Psoas muscle (tissue), 8 donors: ENCODE results near the gene SALL3. TPM values are rescaled to one million over a fixed set of nuclear protein-coding genes. Genes with fewer than 3 reads are reported as not detected.

Experiments used
- ATAC-seq, 4 donors: fragments of 200-7000 bp; cut with Tn5 transposase; one replicate each; pipeline ENCODE4 v1.9.1; 2020; ENCODE audit warnings: moderate library complexity in 3 of 4, mild to moderate bottlenecking in 2 of 4
- DNase-seq, 2 donors: peaks; one replicate each; pipeline ENCODE4 v3.0.0-alpha.2; 2020
- H3K27ac ChIP-seq: fragments of 200-600 bp; one replicate; pipeline ENCODE4 v1.8.0; 2022
- H3K27me3 ChIP-seq, 3 donors: fragments of 200-600 bp in 1 of 3; one replicate each; pipeline versions ENCODE4 v1.6.1 to v1.8.0; 2013 to 2022; ENCODE audit warnings: low read length in 2 of 3, mild to moderate bottlenecking in 2 of 3, moderate library complexity in 1 of 3; ENCODE audit not compliant: insufficient read depth in 3 of 3
- H3K36me3 ChIP-seq, 2 donors: fragments of 200-600 bp in 1 of 2; one replicate each; pipeline versions ENCODE4 v1.6.1 to v1.8.0; 2013 to 2022; ENCODE audit warnings: low read depth in 1 of 2, mild to moderate bottlenecking in 1 of 2, moderate library complexity in 1 of 2; ENCODE audit not compliant: insufficient read depth in 1 of 2
- H3K4me1 ChIP-seq: fragments of 200-600 bp; one replicate; pipeline ENCODE4 v1.8.0; 2022
- H3K4me3 ChIP-seq: fragments of 200-600 bp; one replicate; pipeline ENCODE4 v1.8.0; 2022; ENCODE audit warnings: mild to moderate bottlenecking
- H3K9me3 ChIP-seq: fragments of 200-600 bp; one replicate; pipeline ENCODE4 v1.8.0; 2022
- WGBS, 3 donors: extraction: QIAGEN DNeasy Blood & Tissue Kit; methylation state at CpG; one replicate each; pipeline versions ENCODE4 v1.1.6 to v1.1.7; 2013; 5-methylcytosine and 5-hydroxymethylcytosine counted together
- intact Hi-C, 2 donors: fragments of 100-400 bp; cut with DNase I; formaldehyde crosslinking; loops; one replicate each; pipeline versions ENCODE4 v1.11.0 to v1.14.2; 2022
- polyA plus RNA-seq, 3 donors: library from polyadenylated mRNA; stranded (reverse); fragments of 200-250 nt; gene quantifications; one replicate each; pipeline ENCODE4 v1.2.3, GENCODE V29; 2013
- total RNA-seq, 4 donors: library from RNA; stranded (reverse); fragmentation: NEBNext Ultra II Directional in 2 of 4; extraction: Animal tissue kit (Norgen Biotek cat#: 25700) in 2 of 4; gene quantifications; one replicate each; pipeline versions ENCODE4 v1.2.1 to v1.2.4, GENCODE V29; 2021 to 2023
- TF ChIP-seq, protein P1 (sequence below): fragments of 200-600 bp; IDR thresholded peaks from one replicate; pipeline ENCODE4 v1.8.0; 2022; ENCODE audit warnings: antibody characterized with exemption
- donor health status: healthy with polysubstance abuse.
- donor health status: DM: no; HTN: no; CAD: no; lungs with moderate emphysema.
- donor health status: Bipolar disorder and iron deficiency.
- donor health status: healthy.
- donor health status: DM: yes; HTN: yes; CAD: no.
- donor health status: DM: no; HTN: no; CAD: no.
- donor health status: DM: no; HTN: no; CAD: no.
- donor health status: DM: yes; HTN: yes; CAD: no.

Gene SALL3
- total and polyA plus RNA-seq, 7 donors: 0.01 to 0.32 TPM; not detected in 5

GRCh38 chr18:79018911-79019310 is 39.3 kb downstream of the SALL3 start:
- Histone ChIP-seq H3K4me1 (no peaks in the 10 kb centered on the region), H3K27me3 (peaks cover 0 to 26% (median 4%) of the 10 kb centered on the region in 3 donors), H3K9me3 (peaks cover 4% of the 10 kb centered on the region), H3K27ac (no peak overlapping the region), H3K4me3 (no peak overlapping the region), H3K36me3 (no peaks in the 10 kb centered on the region)
- intact Hi-C loops: no loop called here
- DNase-seq (no peak), ATAC-seq (no peak)
- 82 to 87% (median 84%) methylated on average over 8 to 12 of the region's 12 CpGs for WGBS, 3 donors
- TF ChIP-seq, protein P1, sequence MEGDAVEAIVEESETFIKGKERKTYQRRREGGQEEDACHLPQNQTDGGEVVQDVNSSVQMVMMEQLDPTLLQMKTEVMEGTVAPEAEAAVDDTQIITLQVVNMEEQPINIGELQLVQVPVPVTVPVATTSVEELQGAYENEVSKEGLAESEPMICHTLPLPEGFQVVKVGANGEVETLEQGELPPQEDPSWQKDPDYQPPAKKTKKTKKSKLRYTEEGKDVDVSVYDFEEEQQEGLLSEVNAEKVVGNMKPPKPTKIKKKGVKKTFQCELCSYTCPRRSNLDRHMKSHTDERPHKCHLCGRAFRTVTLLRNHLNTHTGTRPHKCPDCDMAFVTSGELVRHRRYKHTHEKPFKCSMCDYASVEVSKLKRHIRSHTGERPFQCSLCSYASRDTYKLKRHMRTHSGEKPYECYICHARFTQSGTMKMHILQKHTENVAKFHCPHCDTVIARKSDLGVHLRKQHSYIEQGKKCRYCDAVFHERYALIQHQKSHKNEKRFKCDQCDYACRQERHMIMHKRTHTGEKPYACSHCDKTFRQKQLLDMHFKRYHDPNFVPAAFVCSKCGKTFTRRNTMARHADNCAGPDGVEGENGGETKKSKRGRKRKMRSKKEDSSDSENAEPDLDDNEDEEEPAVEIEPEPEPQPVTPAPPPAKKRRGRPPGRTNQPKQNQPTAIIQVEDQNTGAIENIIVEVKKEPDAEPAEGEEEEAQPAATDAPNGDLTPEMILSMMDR: no peak

DNA sequence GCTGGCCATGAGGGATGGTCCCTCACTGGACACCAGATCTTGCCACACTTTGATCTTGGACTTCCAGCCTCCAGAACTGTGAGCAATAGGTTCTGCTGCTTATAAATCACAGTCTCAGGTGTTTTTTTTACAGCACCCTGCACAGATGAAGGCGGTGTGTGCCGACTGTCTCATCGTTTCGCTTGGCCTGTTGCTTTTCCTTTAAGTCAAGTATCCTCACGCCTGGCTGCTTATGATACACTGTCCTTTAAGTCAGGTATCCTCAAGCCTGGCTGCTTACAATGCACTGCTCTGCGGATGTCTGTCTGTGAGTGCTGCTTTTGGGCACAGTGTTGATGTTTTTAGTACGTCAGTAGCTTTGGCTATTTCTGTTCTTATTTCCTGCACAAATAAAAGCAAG is 40.3 kb downstream of the SALL3 start:
- Histone ChIP-seq H3K27me3 (peaks cover 0 to 25% (median 4%) of the 10 kb centered on the region in 3 donors), H3K36me3 (no peaks in the 10 kb centered on the region), H3K9me3 (peaks cover 4% of the 10 kb centered on the region), H3K27ac (no peak overlapping the region), H3K4me3 (no peak overlapping the region), H3K4me1 (no peaks in the 10 kb centered on the region)
- 68 to 76% (median 73%) methylated on average over 7 of the region's 7 CpGs for WGBS, 3 donors
- TF ChIP-seq, protein P1: no peak
- DNase-seq (no peak), ATAC-seq (no peak)
- intact Hi-C loops: no loop called here

DNA sequence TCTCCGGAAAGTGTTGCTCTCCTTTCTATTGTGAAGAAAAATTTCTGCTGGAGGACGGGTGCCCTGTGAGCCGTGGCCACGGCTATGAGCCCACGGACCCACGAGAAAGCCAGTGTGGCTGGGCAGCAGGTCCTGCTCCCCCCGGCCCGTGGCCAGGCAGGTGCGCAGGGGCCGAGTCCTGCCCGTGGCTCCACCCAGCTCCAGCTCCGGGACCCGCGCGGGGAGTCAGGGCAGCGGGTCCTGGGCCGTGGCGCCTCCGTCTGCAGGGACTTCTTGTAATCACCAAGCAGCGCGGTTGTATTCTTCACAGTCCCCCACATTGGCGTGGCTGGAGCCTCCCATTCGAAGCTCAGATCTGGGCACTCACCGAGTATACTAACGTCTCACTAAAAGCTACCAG is 43.0 kb downstream of the SALL3 start:
- intact Hi-C loops: no loop called here
- WGBS, 3 donors: 79 to 89% (median 87%) methylated on average over 25 of the region's 25 CpGs
- Histone ChIP-seq H3K4me1 (no peaks in the 10 kb centered on the region), H3K27ac (no peak overlapping the region), H3K36me3 (no peaks in the 10 kb centered on the region), H3K4me3 (no peak overlapping the region), H3K27me3 (peaks cover 0 to 22% (median 4%) of the 10 kb centered on the region in 3 donors), H3K9me3 (peaks cover 4% of the 10 kb centered on the region)
- no peak for DNase-seq
- TF ChIP-seq, protein P1: no peak
- no peak for ATAC-seq

DNA sequence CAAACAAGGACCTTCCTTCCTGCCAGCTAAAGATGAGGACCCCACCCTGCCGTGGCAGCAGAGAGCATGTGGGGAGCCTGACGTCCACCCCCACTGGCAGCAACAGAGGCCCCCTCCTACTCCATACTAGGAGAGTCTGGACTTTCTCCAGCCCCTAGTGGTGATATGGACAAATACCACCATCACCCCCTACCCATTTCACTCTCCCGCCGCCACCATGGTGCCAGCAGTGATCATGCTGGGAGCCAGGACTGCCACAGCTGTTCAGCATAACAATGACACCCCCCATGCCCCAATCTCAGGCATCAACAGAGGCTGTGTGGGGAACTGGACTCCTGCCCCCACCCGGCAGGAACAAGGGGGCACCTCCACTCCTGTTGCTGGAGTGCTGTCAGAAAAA is 46.9 kb downstream of the SALL3 start:
- DNase-seq (no peak), ATAC-seq (no peak)
- Histone ChIP-seq H3K4me1 (no peaks in the 10 kb centered on the region), H3K27me3 (peaks cover 0 to 15% (median 6%) of the 10 kb centered on the region in 3 donors), H3K9me3 (peaks cover 8% of the 10 kb centered on the region), H3K4me3 (no peak overlapping the region), H3K27ac (no peak overlapping the region), H3K36me3 (no peaks in the 10 kb centered on the region)
- WGBS, 3 donors: 21 to 26% (median 26%) methylated on average over 5 of the region's 5 CpGs
- intact Hi-C loops: no loop called here
- TF ChIP-seq, protein P1: no peak

GRCh38 chr18:79030680-79031079 is 51.1 kb downstream of the SALL3 start:
- 23 to 38% (median 29%) methylated on average over 9 of the region's 9 CpGs for WGBS, 3 donors
- TF ChIP-seq, protein P1: no peak
- ATAC-seq: no peak

More at GRCh38 chr18:79030680-79031079, 51.1 kb downstream of the SALL3 start:
- peaks cover 4% of the 10 kb centered on the region for H3K9me3 ChIP-seq
- H3K27me3 ChIP-seq: peaks cover 0 to 6% (median 2%) of the 10 kb centered on the region in 3 donors
- H3K4me1 ChIP-seq: no peaks in the 10 kb centered on the region
- H3K36me3 ChIP-seq: no peaks in the 10 kb centered on the region
- DNase-seq: no peak
- H3K27ac ChIP-seq: no peak overlapping the region
- H3K4me3 ChIP-seq: no peak overlapping the region
- intact Hi-C loops: no loop called here
